OCI-LY1 (cell line): Measurements from ENCODE around the gene USP17L19.
"Not testable (repeated sequence)": the region's sequence is repeated elsewhere in the genome, so short reads cannot be mapped to it uniquely, and the experiment has no call there.

ENCODE experiments used
- H2AFZ ChIP-seq: fragments of 200-600 bp; sonication (generic), shearing (Covaris generic); 2 replicates; pipeline ENCODE4 v1.6.0; 2014; ENCODE audit warnings: antibody characterized with exemption, mild to moderate bottlenecking, low read length
- H3F3A ChIP-seq: fragments of 200-600 bp; sonication (generic), shearing (Covaris generic); 2 replicates; pipeline ENCODE4 v1.6.0; 2014; ENCODE audit warnings: mild to moderate bottlenecking, antibody characterized with exemption, low read length, moderate library complexity; ENCODE audit not compliant: insufficient read depth
- H3K27ac ChIP-seq: fragments of 200-600 bp; sonication (generic); 2 replicates; pipeline ENCODE4 v1.5.1; 2014; ENCODE audit warnings: low read length, mixed run types, mild to moderate bottlenecking, low read depth; ENCODE audit not compliant: poor library complexity, severe bottlenecking
- H3K27me3 ChIP-seq: fragments of 200-600 bp; sonication (generic); 2 replicates; pipeline ENCODE4 v1.6.0; 2014; ENCODE audit warnings: antibody characterized with exemption, mild to moderate bottlenecking, low read length, moderate library complexity; ENCODE audit not compliant: insufficient read depth
- H3K36me3 ChIP-seq: fragments of 200-600 bp; sonication (generic); 2 replicates; pipeline ENCODE4 v1.6.1; 2014; ENCODE audit warnings: mild to moderate bottlenecking, antibody characterized with exemption, low read length, moderate library complexity, mixed read lengths; ENCODE audit not compliant: insufficient read depth
- H3K4me1 ChIP-seq: fragments of 200-600 bp; sonication (generic); 2 replicates; pipeline ENCODE4 v1.5.1; 2014; ENCODE audit warnings: mild to moderate bottlenecking, low read length, moderate library complexity; ENCODE audit not compliant: insufficient read depth, severe bottlenecking
- H3K4me2 ChIP-seq: fragments of 200-600 bp; sonication (generic), shearing (Covaris generic); 2 replicates; pipeline ENCODE4 v1.6.1; 2014; ENCODE audit warnings: low read length
- H3K4me3 ChIP-seq: fragments of 200-600 bp; sonication (generic); 2 replicates; pipeline ENCODE4 v1.5.1; 2014; ENCODE audit warnings: low read length, low read depth, mild to moderate bottlenecking, mixed read lengths; ENCODE audit not compliant: poor library complexity, severe bottlenecking
- H3K79me2 ChIP-seq: fragments of 200-600 bp; shearing (Covaris generic); 2 replicates; pipeline ENCODE4 v1.6.1; 2016; ENCODE audit warnings: mixed run types, low read length, mixed read lengths; ENCODE audit not compliant: insufficient read depth
- H3K9ac ChIP-seq: fragments of 200-600 bp; sonication (generic), shearing (Covaris generic); 2 replicates; pipeline ENCODE4 v1.6.1; 2014; ENCODE audit warnings: mild to moderate bottlenecking, low read length, mixed read lengths
- H3K9me2 ChIP-seq: fragments of 200-600 bp; sonication (generic), shearing (Covaris generic); 2 replicates; pipeline ENCODE4 v1.6.1; 2014; ENCODE audit warnings: low read depth, mild to moderate bottlenecking, low read length, mixed read lengths
- H3K9me3 ChIP-seq: fragments of 200-600 bp; shearing (Covaris generic); 2 replicates; pipeline ENCODE4 v1.6.1; 2014; ENCODE audit warnings: low read length, mixed read lengths
- H4K20me1 ChIP-seq: fragments of 200-600 bp; sonication (generic), shearing (Covaris generic); 2 replicates; pipeline ENCODE4 v1.6.0; 2016; ENCODE audit warnings: mild to moderate bottlenecking, low read length; ENCODE audit not compliant: insufficient read depth

USP17L19 gene

GRCh38 chr4:9238461-9238860, 14.7 kb upstream of the USP17L19 start:
- not testable (repeated sequence) for H4K20me1 ChIP-seq, H3K9me2 ChIP-seq, H3K79me2 ChIP-seq, H3K4me3 ChIP-seq, H3K27ac ChIP-seq, H3K27me3 ChIP-seq, H3K9ac ChIP-seq, H3F3A ChIP-seq, H3K4me1 ChIP-seq, H2AFZ ChIP-seq, H3K9me3 ChIP-seq, H3K36me3 ChIP-seq, H3K4me2 ChIP-seq

DNA sequence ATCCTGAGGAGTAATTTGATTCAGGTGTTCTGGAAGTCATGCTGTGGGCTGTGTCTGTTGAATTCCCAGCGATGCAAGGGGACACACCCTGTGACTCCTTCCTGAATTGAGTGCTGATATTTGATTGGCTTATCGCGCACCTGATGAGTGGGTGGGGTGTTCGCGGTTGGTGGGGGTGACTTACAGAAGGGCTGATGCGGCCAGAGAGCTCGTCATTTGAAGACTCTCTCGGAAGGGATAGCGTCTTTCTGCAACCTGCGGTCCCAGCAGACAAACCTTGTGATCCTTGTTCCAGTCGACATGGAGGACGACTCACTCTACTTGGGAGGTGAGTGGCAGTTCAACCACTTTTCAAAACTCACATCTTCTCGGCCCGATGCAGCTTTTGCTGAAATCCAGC, 9.6 kb upstream of the USP17L19 start, which contains the start of gene USP17L17:
USP17L17 (plus strand) TSS at position 301 of the 400 bp plus-strand sequence; CDS start at position 301, 0 bp downstream.
- H3K27me3 ChIP-seq, H3K9ac ChIP-seq, H3K9me2 ChIP-seq, H3K4me3 ChIP-seq, H3K4me1 ChIP-seq, H3F3A ChIP-seq, H3K79me2 ChIP-seq, H3K27ac ChIP-seq, H3K9me3 ChIP-seq, H4K20me1 ChIP-seq, H3K4me2 ChIP-seq, H2AFZ ChIP-seq, H3K36me3 ChIP-seq: not testable (repeated sequence)

GRCh38 chr4:9247953-9248680, 5.1 kb upstream of the USP17L19 start, which contains the start of gene USP17L18:
USP17L18 (plus strand) TSS chr4:9248630; CDS start chr4:9248630, 0 bp downstream.
- H3K9ac ChIP-seq, H3K4me2 ChIP-seq, H3K36me3 ChIP-seq, H3K9me2 ChIP-seq, H3K4me3 ChIP-seq, H2AFZ ChIP-seq, H3K27ac ChIP-seq, H3K4me1 ChIP-seq, H4K20me1 ChIP-seq, H3F3A ChIP-seq, H3K9me3 ChIP-seq, H3K27me3 ChIP-seq, H3K79me2 ChIP-seq: not testable (repeated sequence)

GRCh38 chr4:9257824-9258223, 4.6 kb downstream of the USP17L19 start, which contains the start of gene USP17L20:
USP17L20 (plus strand) TSS chr4:9258124; CDS start chr4:9258124, 0 bp downstream.
- H3K4me2 ChIP-seq, H3K4me1 ChIP-seq, H3K27ac ChIP-seq, H3K9ac ChIP-seq, H3K9me3 ChIP-seq, H4K20me1 ChIP-seq, H3K4me3 ChIP-seq, H3K36me3 ChIP-seq, H3K9me2 ChIP-seq, H3F3A ChIP-seq, H2AFZ ChIP-seq, H3K27me3 ChIP-seq, H3K79me2 ChIP-seq: not testable (repeated sequence)

GRCh38 chr4:9262572-9262971, 9.4 kb downstream of the USP17L19 start, which contains the start of gene USP17L21:
USP17L21 (plus strand) TSS chr4:9262872; CDS start chr4:9262872, 0 bp downstream.
- not testable (repeated sequence) for H4K20me1 ChIP-seq, H3K4me3 ChIP-seq, H3K9me2 ChIP-seq, H2AFZ ChIP-seq, H3K27ac ChIP-seq, H3K9me3 ChIP-seq, H3K27me3 ChIP-seq, H3K36me3 ChIP-seq, H3K4me2 ChIP-seq, H3K4me1 ChIP-seq, H3F3A ChIP-seq, H3K79me2 ChIP-seq, H3K9ac ChIP-seq

- not testable (repeated sequence) for H3K9me3 ChIP-seq, H3K4me1 ChIP-seq, H3F3A ChIP-seq, H4K20me1 ChIP-seq, H3K9me2 ChIP-seq, H3K27ac ChIP-seq, H3K36me3 ChIP-seq, H3K4me2 ChIP-seq, H3K27me3 ChIP-seq, H3K4me3 ChIP-seq, H3K79me2 ChIP-seq, H3K9ac ChIP-seq, H2AFZ ChIP-seq
Observed at GRCh38 chr4:9267319-9267718, 14.1 kb downstream of the USP17L19 start, which contains the start of gene USP17L22. USP17L22 (plus strand) TSS chr4:9267619; CDS start chr4:9267619, 0 bp downstream.

GRCh38 chr4:9271719-9272118, 18.5 kb downstream of the USP17L19 start:
- not testable (repeated sequence) for H3K9me2 ChIP-seq, H3K27ac ChIP-seq, H3F3A ChIP-seq, H3K9ac ChIP-seq, H3K79me2 ChIP-seq, H3K4me1 ChIP-seq, H3K27me3 ChIP-seq, H4K20me1 ChIP-seq, H3K4me3 ChIP-seq, H3K4me2 ChIP-seq, H3K36me3 ChIP-seq, H3K9me3 ChIP-seq, H2AFZ ChIP-seq
